ENCODE measurements around the gene C3orf49. TPM values are rescaled to one million over a fixed set of nuclear protein-coding genes. Genes with fewer than 3 reads are reported as not detected.

C3orf49 gene
- total RNA-seq, 4 donors from 2014 or later, result not detected

GRCh38 chr3:63798544-63798943, 20.6 kb upstream of the C3orf49 start:
- intact Hi-C loops (cut with DNase I; ENCODE audit: low total_unique reads), result no loop called here
- Histone ChIP-seq H3K36me3 (no peaks in the 10 kb centered on the region), H3K4me1 (no peaks in the 10 kb centered on the region), H3K4me3 (no peak overlapping the region), H3K27ac (no peak overlapping the region), H3K9me3 (no peaks in the 10 kb centered on the region), H3K27me3 (no peaks in the 10 kb centered on the region)
- TF ChIP-seq POLR2A (IDR thresholded peaks at IDR 0.05) (no peak), CTCF (IDR thresholded peaks at IDR 0.05) (no peak)
- no peak for DNase-seq

GRCh38 chr3:63798949-63799348, 20.1 kb upstream of the C3orf49 start:
- Histone ChIP-seq H3K9me3 (no peaks in the 10 kb centered on the region), H3K36me3 (no peaks in the 10 kb centered on the region), H3K4me1 (no peaks in the 10 kb centered on the region), H3K27ac (no peak overlapping the region), H3K4me3 (no peak overlapping the region), H3K27me3 (no peaks in the 10 kb centered on the region)
- intact Hi-C loops (cut with DNase I; ENCODE audit: low total_unique reads), result no loop called here
- TF ChIP-seq POLR2A (IDR thresholded peaks at IDR 0.05) (no peak), CTCF (IDR thresholded peaks at IDR 0.05) (no peak)
- no peak for DNase-seq

GRCh38 chr3:63800097-63800496, 19.0 kb upstream of the C3orf49 start:
- no peak for TF ChIP-seq POLR2A (IDR thresholded peaks at IDR 0.05)
- no peak for TF ChIP-seq CTCF (IDR thresholded peaks at IDR 0.05)
- intact Hi-C loops (cut with DNase I; ENCODE audit: low total_unique reads), result no loop called here
- Histone ChIP-seq H3K4me1 (no peaks in the 10 kb centered on the region), H3K9me3 (no peaks in the 10 kb centered on the region), H3K4me3 (no peak overlapping the region), H3K36me3 (no peaks in the 10 kb centered on the region), H3K27ac (no peak overlapping the region), H3K27me3 (no peaks in the 10 kb centered on the region)
- DNase-seq, result no peak

GRCh38 chr3:63803911-63804310, 15.2 kb upstream of the C3orf49 start:
- no peak overlapping the region for H3K27ac ChIP-seq
- intact Hi-C loops (cut with DNase I; ENCODE audit: low total_unique reads), result no loop called here

GRCh38 chr3:63807961-63808565, 11.0 kb upstream of the C3orf49 start:
- no peak for DNase-seq
- TF ChIP-seq CTCF (IDR thresholded peaks at IDR 0.05) (no peak), POLR2A (IDR thresholded peaks at IDR 0.05) (no peak)
- Histone ChIP-seq H3K27ac (no peak overlapping the region), H3K9me3 (no peaks in the 10 kb centered on the region), H3K27me3 (no peaks in the 10 kb centered on the region), H3K36me3 (no peaks in the 10 kb centered on the region), H3K4me1 (no peaks in the 10 kb centered on the region), H3K4me3 (no peak overlapping the region)
- intact Hi-C loops (cut with DNase I; ENCODE audit: low total_unique reads), result no loop called here

More at GRCh38 chr3:63803911-63804310, 15.2 kb upstream of the C3orf49 start:
- DNase-seq, result no peak
- H3K9me3 ChIP-seq, result no peaks in the 10 kb centered on the region
- no peaks in the 10 kb centered on the region for H3K27me3 ChIP-seq
- no peak overlapping the region for H3K4me3 ChIP-seq
- TF ChIP-seq POLR2A (IDR thresholded peaks at IDR 0.05) (no peak), CTCF (IDR thresholded peaks at IDR 0.05) (no peak)
- no peaks in the 10 kb centered on the region for H3K4me1 ChIP-seq
- H3K36me3 ChIP-seq, result no peaks in the 10 kb centered on the region

All from uterus (tissue), 4 donors.